Vagina (tissue), 2 donors: ENCODE measurements around the gene ERCC6L2.

ENCODE experiments used
- CTCF ChIP-seq, 3 experiments: fragments of 450-650 bp in 2 of 3; fragments of 200-600 bp in 1 of 3; sonication (generic) in 1 of 3; IDR thresholded peaks; one replicate each; pipeline ENCODE4 v1.5.1; 2017 to 2019; ENCODE audit warnings: antibody characterized with exemption in 3 of 3, mild to moderate bottlenecking in 2 of 3, moderate library complexity in 2 of 3
- POLR2AphosphoS5 ChIP-seq, 2 donors: sonication (generic); formaldehyde crosslinking; IDR thresholded peaks; one replicate each; pipeline ENCODE4 v1.9.0; 2017; ENCODE audit warnings: antibody characterized with exemption in 2 of 2, mild to moderate bottlenecking in 2 of 2, low read depth in 1 of 2; ENCODE audit not compliant: insufficient read depth in 1 of 2

- TF ChIP-seq CTCF (IDR thresholded peaks at IDR 0.05): no peak
- no peak for TF ChIP-seq POLR2AphosphoS5 (IDR thresholded peaks at IDR 0.05; ENCODE audit: insufficient read depth in 1 of 2, low read depth in 1 of 2)
These were observed 71.6 kb downstream of the ERCC6L2 start for GRCh38 chr9:95947118-95947517.
